Kidney (tissue), 14 donors: Measurements from ENCODE around the gene LMOD3. TPM values are rescaled to one million over a fixed set of nuclear protein-coding genes. Genes with fewer than 3 reads are reported as not detected.

Experiments used
- DNase-seq, 5 donors: peaks; one replicate each; pipeline ENCODE4 v3.0.0-alpha.2; 2013 to 2020
- FAIRE-seq: peaks from 2 replicates; lab custom pipeline; 2012; peaks lifted over from hg19 to GRCh38; lab: Jason Lieb, UNC
- H3K27ac ChIP-seq, 2 donors: one replicate each; pipeline ENCODE4 v1.7.0; 2013; ENCODE audit warnings: low read depth in 2 of 2, low read length in 2 of 2, inconsistent platforms in 1 of 2
- H3K27me3 ChIP-seq: one replicate; pipeline ENCODE4 v1.7.1; 2013; ENCODE audit warnings: low read length, inconsistent platforms; ENCODE audit not compliant: control insufficient read depth, insufficient read depth
- H3K36me3 ChIP-seq, 3 donors: one replicate each; pipeline versions ENCODE4 v1.7.0 to v1.7.1; 2013; ENCODE audit warnings: low read length in 3 of 3, control low read depth in 1 of 3, inconsistent platforms in 1 of 3; ENCODE audit not compliant: insufficient read depth in 3 of 3, control insufficient read depth in 2 of 3
- H3K4me1 ChIP-seq, 3 donors: one replicate each; pipeline versions ENCODE4 v1.7.0 to v1.7.1; 2013; ENCODE audit warnings: low read length in 3 of 3, inconsistent platforms in 1 of 3, low read depth in 1 of 3; ENCODE audit not compliant: control insufficient read depth in 2 of 3, insufficient read depth in 2 of 3
- H3K4me3 ChIP-seq, 3 donors: one replicate each; pipeline versions ENCODE4 v1.7.0 to v1.8.1; 2013; ENCODE audit warnings: low read length in 3 of 3, control low read depth in 1 of 3, inconsistent platforms in 1 of 3
- H3K9ac ChIP-seq, 3 donors: one replicate each; pipeline versions ENCODE4 v1.7.0 to v1.7.1; 2013; ENCODE audit warnings: low read length in 3 of 3, control low read depth in 1 of 3, inconsistent platforms in 1 of 3
- H3K9me3 ChIP-seq, 3 donors: one replicate each; pipeline versions ENCODE4 v1.7.0 to v1.7.1; 2013; ENCODE audit warnings: low read length in 3 of 3, control low read depth in 1 of 3, inconsistent platforms in 1 of 3; ENCODE audit not compliant: control insufficient read depth in 2 of 3, insufficient read depth in 1 of 3
- intact Hi-C: fragments of 100-400 bp; cut with DNase I; formaldehyde crosslinking; loops from one replicate; pipeline ENCODE4 v1.11.1; 2022
- polyA plus RNA-seq: library from polyadenylated mRNA; stranded (reverse); fragments of 350-450 nt; fragmentation: Illumina TruSeq; extraction: RNeasy Lipid Tissue Mini Kit (QIAGEN cat#74804); gene quantifications from one replicate; pipeline ENCODE4 v1.2.3, GENCODE V29; 2014; ENCODE audit warnings: low read depth, low replicate concordance; ENCODE audit not compliant: insufficient read depth
- total RNA-seq: library from RNA; stranded (reverse); fragmentation: NEBNext Ultra II Directional; extraction: Animal tissue kit (Norgen Biotek cat#: 25700); gene quantifications from one replicate; pipeline ENCODE4 v1.2.1, GENCODE V29; 2021
- TF ChIP-seq, protein P1 (sequence below): IDR thresholded peaks from 3 replicates; pipeline ENCODE4 v1.5.1; 2012; ENCODE audit warnings: mild to moderate bottlenecking, moderate library complexity, borderline replicate concordance; ENCODE audit not compliant: insufficient read depth; ENCODE audit errors: extremely low read depth
- donor health status: control.
- donor health status: control.
- donor health status: control.
- donor health status: control.
- donor health status: control.
- donor health status: DM: yes; HTN: yes; CAD: no.
- donor health status: Normal renal cell carcinoma (clear cell type).

LMOD3 gene
- total and polyA plus RNA-seq, 2 donors from 2014 or later = 0.09 to 0.28 TPM

DNA sequence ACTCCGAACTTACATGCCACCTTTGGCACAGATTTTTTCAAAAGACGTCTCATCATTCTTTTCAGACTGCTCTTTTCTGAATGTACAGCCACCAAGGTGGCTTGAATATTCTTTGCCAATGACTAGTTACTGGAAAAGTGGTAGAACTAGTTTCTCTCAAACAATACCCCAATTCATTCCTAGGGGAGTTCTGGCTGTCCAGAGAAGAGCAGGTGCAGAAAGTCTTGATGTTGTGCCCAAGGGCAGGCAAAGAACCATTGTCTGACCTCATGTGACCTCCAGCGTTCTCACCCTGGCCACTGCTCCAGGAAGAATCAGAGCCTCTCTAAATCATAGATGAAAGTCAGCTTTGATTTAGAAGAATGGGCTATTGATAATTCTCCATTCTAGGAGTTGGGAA, 5.5 kb downstream of the LMOD3 start:
- no peaks in the 10 kb centered on the region for H3K4me1 ChIP-seq
- no peak for FAIRE-seq
- peak in 2 of 5 donors; percentile 33 to 43 for DNase-seq
- H3K4me3 ChIP-seq = no peak overlapping the region
- TF ChIP-seq, protein P1, sequence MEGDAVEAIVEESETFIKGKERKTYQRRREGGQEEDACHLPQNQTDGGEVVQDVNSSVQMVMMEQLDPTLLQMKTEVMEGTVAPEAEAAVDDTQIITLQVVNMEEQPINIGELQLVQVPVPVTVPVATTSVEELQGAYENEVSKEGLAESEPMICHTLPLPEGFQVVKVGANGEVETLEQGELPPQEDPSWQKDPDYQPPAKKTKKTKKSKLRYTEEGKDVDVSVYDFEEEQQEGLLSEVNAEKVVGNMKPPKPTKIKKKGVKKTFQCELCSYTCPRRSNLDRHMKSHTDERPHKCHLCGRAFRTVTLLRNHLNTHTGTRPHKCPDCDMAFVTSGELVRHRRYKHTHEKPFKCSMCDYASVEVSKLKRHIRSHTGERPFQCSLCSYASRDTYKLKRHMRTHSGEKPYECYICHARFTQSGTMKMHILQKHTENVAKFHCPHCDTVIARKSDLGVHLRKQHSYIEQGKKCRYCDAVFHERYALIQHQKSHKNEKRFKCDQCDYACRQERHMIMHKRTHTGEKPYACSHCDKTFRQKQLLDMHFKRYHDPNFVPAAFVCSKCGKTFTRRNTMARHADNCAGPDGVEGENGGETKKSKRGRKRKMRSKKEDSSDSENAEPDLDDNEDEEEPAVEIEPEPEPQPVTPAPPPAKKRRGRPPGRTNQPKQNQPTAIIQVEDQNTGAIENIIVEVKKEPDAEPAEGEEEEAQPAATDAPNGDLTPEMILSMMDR = no peak
- H3K36me3 ChIP-seq = no peaks in the 10 kb centered on the region
- H3K9ac ChIP-seq = no peak overlapping the region
- intact Hi-C loops = no loop called here
- no peaks in the 10 kb centered on the region for H3K27me3 ChIP-seq
- H3K9me3 ChIP-seq = no peaks in the 10 kb centered on the region
- no peak overlapping the region for H3K27ac ChIP-seq

DNA sequence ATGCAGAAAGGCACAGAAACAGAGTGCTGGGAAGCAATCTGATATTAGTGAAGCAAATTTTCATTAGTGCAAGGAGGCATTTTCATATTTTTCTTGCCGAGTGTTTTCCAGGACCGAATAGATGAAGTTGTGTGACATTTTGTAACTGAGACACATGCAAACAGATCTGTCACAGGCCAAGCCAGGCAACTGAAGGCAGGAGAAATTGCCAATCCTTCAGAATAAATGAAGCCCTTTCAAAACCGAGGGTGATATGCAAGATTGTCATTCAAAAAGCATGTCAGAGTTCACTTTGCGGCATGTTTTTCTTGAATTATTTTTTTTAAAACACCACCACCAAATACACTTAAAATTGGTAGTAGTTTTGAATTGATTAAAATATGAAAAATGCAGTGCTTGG, 6.2 kb downstream of the LMOD3 start:
- Histone ChIP-seq H3K9ac (no peak overlapping the region), H3K9me3 (no peaks in the 10 kb centered on the region), H3K27ac (no peak overlapping the region), H3K4me1 (no peaks in the 10 kb centered on the region), H3K4me3 (no peak overlapping the region), H3K27me3 (no peaks in the 10 kb centered on the region), H3K36me3 (no peaks in the 10 kb centered on the region)
- intact Hi-C loops = no loop called here
- DNase-seq = no peak
- TF ChIP-seq, protein P1 = no peak
- no peak for FAIRE-seq

DNA sequence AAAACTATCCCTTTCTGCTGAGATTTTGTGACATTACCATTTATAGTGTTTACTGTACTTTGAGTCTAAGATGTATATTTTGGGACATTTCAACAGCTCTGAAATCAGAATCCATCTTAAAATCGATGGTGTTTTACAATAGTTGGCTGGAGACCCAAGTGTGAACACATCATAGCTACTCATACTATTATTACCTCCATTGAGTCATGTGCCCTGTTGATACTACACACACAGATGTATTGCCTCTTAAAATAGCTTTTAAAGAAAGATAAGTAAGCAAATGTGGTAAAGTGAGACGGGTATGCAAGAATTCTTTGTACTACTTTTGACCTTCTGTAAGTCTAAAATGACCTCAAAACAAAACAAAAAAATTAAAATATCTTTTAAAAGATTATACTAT, 6.7 kb downstream of the LMOD3 start:
- no peaks in the 10 kb centered on the region for H3K9me3 ChIP-seq
- no peaks in the 10 kb centered on the region for H3K36me3 ChIP-seq
- DNase-seq = no peak
- H3K9ac ChIP-seq = no peak overlapping the region
- no peaks in the 10 kb centered on the region for H3K4me1 ChIP-seq
- no peaks in the 10 kb centered on the region for H3K27me3 ChIP-seq
- no peak overlapping the region for H3K4me3 ChIP-seq
- intact Hi-C loops = no loop called here
- no peak for FAIRE-seq
- TF ChIP-seq, protein P1 = no peak
- no peak overlapping the region for H3K27ac ChIP-seq

DNA sequence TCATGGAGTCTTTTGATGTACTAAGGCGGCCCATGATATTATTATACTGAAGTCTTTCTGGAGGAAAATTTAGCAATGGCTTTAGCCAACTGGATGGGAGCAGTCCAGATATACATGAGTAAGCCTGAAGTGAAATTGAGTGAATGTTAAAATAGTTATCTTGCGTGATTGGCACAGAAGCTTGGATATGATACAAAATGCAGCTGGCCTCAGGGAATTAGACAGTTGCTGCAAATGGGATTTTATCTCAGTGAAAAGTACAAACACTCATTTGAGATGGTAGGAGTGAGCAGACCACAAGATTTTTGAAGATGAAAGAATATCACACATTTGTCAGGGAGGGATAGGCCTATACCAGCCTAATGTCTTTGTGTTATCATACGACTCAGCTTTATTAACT, 8.9 kb downstream of the LMOD3 start:
- H3K4me3 ChIP-seq = no peak overlapping the region
- TF ChIP-seq, protein P1 = no peak
- H3K9me3 ChIP-seq = no peaks in the 10 kb centered on the region
- no peaks in the 10 kb centered on the region for H3K4me1 ChIP-seq
- intact Hi-C loops = no loop called here
- no peak overlapping the region for H3K9ac ChIP-seq
- no peaks in the 10 kb centered on the region for H3K27me3 ChIP-seq
- FAIRE-seq (no peak), DNase-seq (no peak)
- H3K36me3 ChIP-seq = no peaks in the 10 kb centered on the region
- no peak overlapping the region for H3K27ac ChIP-seq
